Esophagus muscularis mucosa (tissue), 4 donors: ENCODE measurements around the gene LHX2. TPM values are rescaled to one million over a fixed set of nuclear protein-coding genes. Genes with fewer than 3 reads are reported as not detected.

Experiments used
- DNase-seq: peaks from one replicate; pipeline ENCODE4 v3.0.0-alpha.2; 2017; ENCODE audit errors: extremely low spot score
- H3K27ac ChIP-seq, 4 donors: fragments of 200-600 bp; sonication (generic); replicated peaks in 1 of 4; 1 replicate in 3 of 4; 2 replicates in 1 of 4; pipeline ENCODE4 v1.5.1; 2016 to 2019; ENCODE audit warnings: mild to moderate bottlenecking in 1 of 4
- H3K27me3 ChIP-seq, 4 donors: fragments of 200-600 bp; sonication (generic); one replicate each; pipeline versions ENCODE4 v1.5.1 to v1.6.0; 2016 to 2019
- H3K36me3 ChIP-seq, 4 donors: fragments of 200-600 bp; sonication (generic); one replicate each; pipeline ENCODE4 v1.5.1; 2016 to 2019
- H3K4me1 ChIP-seq, 4 donors: fragments of 200-600 bp; sonication (generic); one replicate each; pipeline ENCODE4 v1.5.1; 2016 to 2019
- H3K4me3 ChIP-seq, 4 donors: fragments of 200-600 bp; sonication (generic); 1 replicate in 2 of 4; 2 replicates in 2 of 4; pipeline ENCODE4 v1.5.1; 2016 to 2019; ENCODE audit warnings: mild to moderate bottlenecking in 4 of 4, moderate library complexity in 1 of 4
- H3K9me3 ChIP-seq, 4 donors: fragments of 200-600 bp; sonication (generic); 1 replicate in 3 of 4; 2 replicates in 1 of 4; pipeline ENCODE4 v1.5.1; 2016 to 2019
- EP300 ChIP-seq: sonication (generic); formaldehyde crosslinking; IDR thresholded peaks from one replicate; pipeline ENCODE4 v1.6.1; 2017; ENCODE audit warnings: antibody characterized with exemption
- POLR2A ChIP-seq: fragments of 450-650 bp; IDR thresholded peaks from one replicate; pipeline ENCODE4 v1.6.1; 2017; ENCODE audit warnings: antibody characterized with exemption, moderate library complexity, mild to moderate bottlenecking, low read depth
- POLR2AphosphoS5 ChIP-seq, 2 donors: sonication (generic); formaldehyde crosslinking; IDR thresholded peaks; one replicate each; pipeline ENCODE4 v1.6.1; 2017; ENCODE audit warnings: antibody characterized with exemption in 2 of 2
- WGBS: methylation state at CpG from one replicate; pipeline ENCODE4 v1.1.5; 2018; 5-methylcytosine and 5-hydroxymethylcytosine counted together
- intact Hi-C: fragments of 100-400 bp; cut with DNase I; formaldehyde crosslinking; loops from one replicate; pipeline ENCODE4 v1.15.1; 2023
- total RNA-seq, 4 donors: library from RNA; depleted of rRNA; stranded (reverse); fragments of >200 nt; gene quantifications; one replicate each; pipeline versions ENCODE4 v1.1.0 to v1.2.1, GENCODE V29; 2016
- TF ChIP-seq, protein P1 (sequence below), 3 experiments: fragments of 200-600 bp in 2 of 3; fragments of 450-650 bp in 1 of 3; sonication (generic) in 2 of 3; IDR thresholded peaks; one replicate each; pipeline ENCODE4 v1.5.1; 2017 to 2019; ENCODE audit warnings: antibody characterized with exemption in 3 of 3, mild to moderate bottlenecking in 2 of 3, moderate library complexity in 1 of 3

The LHX2 gene
- total RNA-seq, 4 donors from 2014 or later: not detected

- H3K27me3 ChIP-seq: peaks cover 0 to 76% (median 18%) of the 10 kb centered on the region in 4 donors
- 67% methylated on average over 1 of the region's 12 CpGs for WGBS
- no peak for DNase-seq
- H3K36me3 ChIP-seq: no peaks in the 10 kb centered on the region
- H3K4me1 ChIP-seq: peaks cover 0 to 3% (median 0%) of the 10 kb centered on the region in 4 donors
- intact Hi-C loops: no loop called here
- H3K27ac ChIP-seq: no peak overlapping the region
- no peaks in the 10 kb centered on the region for H3K9me3 ChIP-seq
- no peak for TF ChIP-seq POLR2AphosphoS5 (IDR thresholded peaks at IDR 0.05)
- TF ChIP-seq, protein P1, sequence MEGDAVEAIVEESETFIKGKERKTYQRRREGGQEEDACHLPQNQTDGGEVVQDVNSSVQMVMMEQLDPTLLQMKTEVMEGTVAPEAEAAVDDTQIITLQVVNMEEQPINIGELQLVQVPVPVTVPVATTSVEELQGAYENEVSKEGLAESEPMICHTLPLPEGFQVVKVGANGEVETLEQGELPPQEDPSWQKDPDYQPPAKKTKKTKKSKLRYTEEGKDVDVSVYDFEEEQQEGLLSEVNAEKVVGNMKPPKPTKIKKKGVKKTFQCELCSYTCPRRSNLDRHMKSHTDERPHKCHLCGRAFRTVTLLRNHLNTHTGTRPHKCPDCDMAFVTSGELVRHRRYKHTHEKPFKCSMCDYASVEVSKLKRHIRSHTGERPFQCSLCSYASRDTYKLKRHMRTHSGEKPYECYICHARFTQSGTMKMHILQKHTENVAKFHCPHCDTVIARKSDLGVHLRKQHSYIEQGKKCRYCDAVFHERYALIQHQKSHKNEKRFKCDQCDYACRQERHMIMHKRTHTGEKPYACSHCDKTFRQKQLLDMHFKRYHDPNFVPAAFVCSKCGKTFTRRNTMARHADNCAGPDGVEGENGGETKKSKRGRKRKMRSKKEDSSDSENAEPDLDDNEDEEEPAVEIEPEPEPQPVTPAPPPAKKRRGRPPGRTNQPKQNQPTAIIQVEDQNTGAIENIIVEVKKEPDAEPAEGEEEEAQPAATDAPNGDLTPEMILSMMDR (IDR thresholded peaks at IDR 0.05): no peak
- TF ChIP-seq POLR2A: no peak
- TF ChIP-seq EP300: no peak
- H3K4me3 ChIP-seq: no peak overlapping the region
These were observed 18.0 kb downstream of the LHX2 start for GRCh38 chr9:124029617-124030016.

- no peak for DNase-seq
- Histone ChIP-seq H3K4me1 (peaks cover 0 to 3% (median 0%) of the 10 kb centered on the region in 4 donors), H3K27ac (no peak overlapping the region), H3K27me3 (peaks cover 0 to 76% (median 18%) of the 10 kb centered on the region in 4 donors), H3K9me3 (no peaks in the 10 kb centered on the region), H3K36me3 (no peaks in the 10 kb centered on the region), H3K4me3 (no peak overlapping the region)
- intact Hi-C loops: no loop called here
- WGBS: 80% methylated on average over 16 of the region's 16 CpGs
- TF ChIP-seq POLR2AphosphoS5 (IDR thresholded peaks at IDR 0.05): no peak
- TF ChIP-seq POLR2A: no peak
- TF ChIP-seq, protein P1 (IDR thresholded peaks at IDR 0.05): no peak
- no peak for TF ChIP-seq EP300
These were observed 19.4 kb downstream of the LHX2 start for GRCh38 chr9:124030969-124031451.

GRCh38 chr9:124032247-124032646 lies 20.7 kb downstream of the LHX2 start:
- 9% methylated on average over 6 of the region's 24 CpGs for WGBS
- no peak overlapping the region for H3K27ac ChIP-seq
- no peak overlapping the region for H3K4me3 ChIP-seq
- H3K4me1 ChIP-seq: peaks cover 0 to 3% (median 0%) of the 10 kb centered on the region in 4 donors
- H3K9me3 ChIP-seq: no peaks in the 10 kb centered on the region
- no peaks in the 10 kb centered on the region for H3K36me3 ChIP-seq
- DNase-seq: no peak
- intact Hi-C loops: no loop called here
- TF ChIP-seq POLR2AphosphoS5 (IDR thresholded peaks at IDR 0.05) (no peak), POLR2A (no peak), EP300 (no peak)
- TF ChIP-seq, protein P1 (IDR thresholded peaks at IDR 0.05): no peak
- peaks cover 0 to 87% (median 18%) of the 10 kb centered on the region in 4 donors for H3K27me3 ChIP-seq

DNA sequence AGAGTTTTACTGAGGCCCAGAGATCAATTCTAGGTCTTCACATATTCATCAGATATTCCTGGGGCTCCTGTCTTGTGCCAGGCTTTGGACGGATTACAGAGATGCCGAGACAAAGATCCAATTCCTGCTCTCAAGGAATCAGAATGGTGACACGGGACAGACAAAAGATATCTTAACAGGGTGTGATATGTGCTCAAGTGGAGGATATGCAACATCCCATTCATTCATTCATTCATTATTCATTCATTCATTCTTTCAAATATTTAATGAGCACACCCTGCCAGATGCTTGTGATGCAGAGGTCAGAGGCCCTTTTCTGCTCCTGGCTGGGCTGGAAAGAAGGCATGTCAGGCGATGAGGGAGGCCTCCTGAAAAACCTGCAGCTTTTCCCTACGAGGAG lies 21.8 kb downstream of the LHX2 start:
- DNase-seq: no peak
- Histone ChIP-seq H3K27me3 (peaks cover 0 to 92% (median 19%) of the 10 kb centered on the region in 4 donors), H3K27ac (no peak overlapping the region), H3K36me3 (no peaks in the 10 kb centered on the region), H3K4me1 (peaks cover 0 to 3% (median 0%) of the 10 kb centered on the region in 4 donors), H3K9me3 (no peaks in the 10 kb centered on the region), H3K4me3 (no peak overlapping the region)
- 87% methylated on average over 5 of the region's 5 CpGs for WGBS
- TF ChIP-seq EP300 (no peak), POLR2A (no peak), POLR2AphosphoS5 (IDR thresholded peaks at IDR 0.05) (no peak)
- TF ChIP-seq, protein P1 (IDR thresholded peaks at IDR 0.05): no peak
- intact Hi-C loops: no loop called here

GRCh38 chr9:124033967-124034366 lies 22.4 kb downstream of the LHX2 start:
- H3K4me1 ChIP-seq: peaks cover 0 to 3% (median 0%) of the 10 kb centered on the region in 4 donors
- H3K27me3 ChIP-seq: peaks cover 0 to 92% (median 19%) of the 10 kb centered on the region in 4 donors
- DNase-seq: no peak
- WGBS: 88% methylated on average over 3 of the region's 3 CpGs
- no peaks in the 10 kb centered on the region for H3K9me3 ChIP-seq
- H3K36me3 ChIP-seq: no peaks in the 10 kb centered on the region
- no peak overlapping the region for H3K4me3 ChIP-seq
- TF ChIP-seq, protein P1 (IDR thresholded peaks at IDR 0.05): no peak
- TF ChIP-seq POLR2A: no peak
- no peak for TF ChIP-seq EP300
- no peak for TF ChIP-seq POLR2AphosphoS5 (IDR thresholded peaks at IDR 0.05)
- H3K27ac ChIP-seq: no peak overlapping the region
- intact Hi-C loops: no loop called here
